Retinal pigment epithelial cell (primary cell): ENCODE data around the gene DDX55.
"Not testable (repeated sequence)": the region's sequence is repeated elsewhere in the genome, so short reads cannot be mapped to it uniquely, and the experiment has no call there.

Source experiments
- DNase-seq: peaks from one replicate; pipeline ENCODE4 v3.0.0-alpha.2; 2010; ENCODE audit warnings: low read depth
- H3K4me3 ChIP-seq: 2 replicates; pipeline ENCODE4 v1.5.1; 2011; ENCODE audit warnings: mild to moderate bottlenecking, low read length, control low read depth, moderate library complexity
- TF ChIP-seq, protein P1 (sequence below): conservative IDR thresholded peaks from 2 replicates; pipeline ENCODE4 v1.5.1; 2011; ENCODE audit warnings: low read depth, low read length, control low read depth, inconsistent platforms

DDX55 gene, protein sequence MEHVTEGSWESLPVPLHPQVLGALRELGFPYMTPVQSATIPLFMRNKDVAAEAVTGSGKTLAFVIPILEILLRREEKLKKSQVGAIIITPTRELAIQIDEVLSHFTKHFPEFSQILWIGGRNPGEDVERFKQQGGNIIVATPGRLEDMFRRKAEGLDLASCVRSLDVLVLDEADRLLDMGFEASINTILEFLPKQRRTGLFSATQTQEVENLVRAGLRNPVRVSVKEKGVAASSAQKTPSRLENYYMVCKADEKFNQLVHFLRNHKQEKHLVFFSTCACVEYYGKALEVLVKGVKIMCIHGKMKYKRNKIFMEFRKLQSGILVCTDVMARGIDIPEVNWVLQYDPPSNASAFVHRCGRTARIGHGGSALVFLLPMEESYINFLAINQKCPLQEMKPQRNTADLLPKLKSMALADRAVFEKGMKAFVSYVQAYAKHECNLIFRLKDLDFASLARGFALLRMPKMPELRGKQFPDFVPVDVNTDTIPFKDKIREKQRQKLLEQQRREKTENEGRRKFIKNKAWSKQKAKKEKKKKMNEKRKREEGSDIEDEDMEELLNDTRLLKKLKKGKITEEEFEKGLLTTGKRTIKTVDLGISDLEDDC

DNA sequence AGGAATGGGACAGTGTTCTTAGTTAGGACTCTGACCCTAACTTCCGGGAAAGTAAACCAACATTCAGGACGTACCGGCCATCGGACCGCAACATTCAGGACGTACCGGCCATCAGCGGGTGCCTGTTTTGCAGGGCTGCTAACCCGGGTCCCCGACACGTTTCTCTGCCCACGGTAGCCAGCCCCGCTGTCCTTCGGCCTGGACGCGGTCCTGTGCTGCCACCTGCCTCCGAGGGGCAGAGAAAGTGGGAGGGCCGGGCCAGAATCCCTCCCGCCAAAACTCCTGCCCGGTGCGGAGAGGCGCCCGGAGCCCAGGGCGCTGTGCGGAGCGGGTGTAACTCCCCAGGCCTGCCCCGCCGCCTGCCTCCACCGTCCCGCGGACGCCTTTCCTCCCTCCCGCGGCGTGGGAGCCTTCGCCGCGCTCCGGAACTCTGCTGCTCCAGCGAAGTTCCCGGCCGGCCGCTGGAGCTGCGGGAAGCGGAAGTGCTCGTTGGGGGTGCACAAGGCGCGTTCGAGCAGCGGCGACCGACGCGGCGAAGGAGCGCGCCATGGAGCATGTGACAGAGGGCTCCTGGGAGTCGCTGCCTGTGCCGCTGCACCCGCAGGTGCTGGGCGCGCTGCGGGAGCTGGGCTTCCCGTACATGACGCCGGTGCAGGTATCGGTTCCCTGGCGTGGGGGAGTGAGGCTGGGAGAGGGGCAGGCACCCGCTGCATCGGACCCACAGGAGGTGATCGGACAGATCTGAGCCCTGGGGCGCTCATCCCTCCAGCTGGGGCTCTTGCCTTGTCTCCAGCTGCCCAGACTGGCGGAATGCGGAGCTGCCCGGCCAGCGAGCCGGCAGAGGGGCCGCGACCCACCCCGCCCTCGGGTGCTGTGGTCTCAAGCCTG is at the start of gene DDX55:
DDX55 (plus strand) TSS at position 498 of the 888 bp plus-strand sequence; CDS start at position 548, 50 bp downstream.
- TF ChIP-seq, protein P1, sequence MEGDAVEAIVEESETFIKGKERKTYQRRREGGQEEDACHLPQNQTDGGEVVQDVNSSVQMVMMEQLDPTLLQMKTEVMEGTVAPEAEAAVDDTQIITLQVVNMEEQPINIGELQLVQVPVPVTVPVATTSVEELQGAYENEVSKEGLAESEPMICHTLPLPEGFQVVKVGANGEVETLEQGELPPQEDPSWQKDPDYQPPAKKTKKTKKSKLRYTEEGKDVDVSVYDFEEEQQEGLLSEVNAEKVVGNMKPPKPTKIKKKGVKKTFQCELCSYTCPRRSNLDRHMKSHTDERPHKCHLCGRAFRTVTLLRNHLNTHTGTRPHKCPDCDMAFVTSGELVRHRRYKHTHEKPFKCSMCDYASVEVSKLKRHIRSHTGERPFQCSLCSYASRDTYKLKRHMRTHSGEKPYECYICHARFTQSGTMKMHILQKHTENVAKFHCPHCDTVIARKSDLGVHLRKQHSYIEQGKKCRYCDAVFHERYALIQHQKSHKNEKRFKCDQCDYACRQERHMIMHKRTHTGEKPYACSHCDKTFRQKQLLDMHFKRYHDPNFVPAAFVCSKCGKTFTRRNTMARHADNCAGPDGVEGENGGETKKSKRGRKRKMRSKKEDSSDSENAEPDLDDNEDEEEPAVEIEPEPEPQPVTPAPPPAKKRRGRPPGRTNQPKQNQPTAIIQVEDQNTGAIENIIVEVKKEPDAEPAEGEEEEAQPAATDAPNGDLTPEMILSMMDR, result peak; percentile 49
- peak within 1 kb of the TSS; percentile 96 for H3K4me3 ChIP-seq
- DNase-seq, result peak; percentile 50

DNA sequence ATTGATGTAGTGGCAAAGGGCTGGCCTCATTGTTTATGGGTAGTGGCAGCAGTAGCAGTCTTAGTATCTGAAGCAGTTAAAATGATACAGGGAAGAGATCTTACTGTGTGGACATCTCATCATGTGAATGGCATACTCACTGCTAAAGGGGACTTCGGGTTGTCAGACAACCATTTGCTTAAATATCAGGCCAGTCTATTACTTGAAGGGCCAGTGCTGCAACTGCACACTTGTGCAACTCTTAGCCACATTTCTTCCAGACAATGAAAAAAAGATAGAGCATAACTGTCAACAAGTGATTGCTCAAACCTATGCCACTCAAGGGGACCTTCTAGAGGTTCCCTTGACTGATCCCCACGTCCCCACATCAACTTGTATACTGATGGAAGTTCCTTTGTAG is 47.8 kb upstream of the DDX55 start:
- not testable (repeated sequence) for DNase-seq, H3K4me3 ChIP-seq

DNA sequence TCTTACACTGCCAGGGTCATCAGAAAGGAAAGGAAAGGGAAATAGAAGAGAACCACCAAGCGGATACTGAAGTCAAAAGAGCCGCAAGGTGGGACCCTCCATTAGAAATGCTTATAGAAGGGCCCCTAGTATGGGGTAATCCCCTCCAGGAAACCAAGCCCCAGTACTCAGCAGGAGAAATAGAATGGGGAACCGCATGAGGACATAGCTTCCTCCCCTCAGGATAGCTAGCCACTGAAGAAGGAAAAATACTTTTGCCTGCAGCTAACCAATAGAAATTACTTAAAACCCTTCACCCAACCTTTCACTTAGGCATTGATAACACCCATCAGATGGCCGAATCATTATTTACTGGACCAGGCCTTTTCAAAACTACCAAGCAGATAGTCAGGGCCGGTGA is 47.1 kb upstream of the DDX55 start:
- not testable (repeated sequence) for H3K4me3 ChIP-seq, DNase-seq

DNA sequence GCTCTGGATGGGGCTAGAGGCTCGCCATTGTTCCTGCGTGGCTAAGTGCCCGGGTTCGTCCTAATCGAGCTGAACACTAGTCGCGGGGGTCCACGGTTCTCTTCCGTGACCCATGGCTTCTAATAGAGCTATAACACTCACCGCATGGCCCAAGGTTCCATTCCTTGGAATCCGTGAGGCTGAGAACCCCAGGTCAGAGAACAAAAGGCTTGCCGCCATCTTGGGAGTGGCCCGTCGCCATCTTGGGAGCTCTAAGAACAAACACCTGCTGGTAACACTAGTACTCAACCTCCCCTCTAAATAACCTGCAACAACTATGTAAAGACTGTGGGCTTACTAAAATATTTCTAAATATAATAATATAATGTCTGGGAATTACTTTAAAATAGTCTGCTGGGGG is 43.4 kb upstream of the DDX55 start:
- DNase-seq, H3K4me3 ChIP-seq: not testable (repeated sequence)

DNA sequence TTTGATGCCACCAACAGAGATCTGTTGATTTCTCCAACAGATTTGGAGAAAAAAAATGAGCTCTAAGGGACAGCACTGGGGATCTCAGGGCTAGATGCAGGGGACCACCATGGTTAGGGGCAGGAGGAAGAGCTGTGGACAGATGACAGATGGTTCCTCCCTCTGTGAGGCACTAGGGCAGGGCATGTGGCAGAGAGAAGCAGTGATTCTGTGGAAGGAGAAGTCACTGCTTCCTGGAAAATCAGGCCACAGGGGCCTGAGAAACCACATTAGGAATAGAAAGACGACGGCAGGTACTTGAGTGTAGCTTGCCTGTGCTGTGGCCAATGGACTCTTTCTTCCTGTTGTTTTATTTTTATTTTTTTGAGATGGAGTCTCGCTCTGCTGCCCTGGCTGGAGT is 42.4 kb upstream of the DDX55 start:
- no peak overlapping the region for H3K4me3 ChIP-seq
- TF ChIP-seq, protein P1, result no peak
- no peak for DNase-seq

DNA sequence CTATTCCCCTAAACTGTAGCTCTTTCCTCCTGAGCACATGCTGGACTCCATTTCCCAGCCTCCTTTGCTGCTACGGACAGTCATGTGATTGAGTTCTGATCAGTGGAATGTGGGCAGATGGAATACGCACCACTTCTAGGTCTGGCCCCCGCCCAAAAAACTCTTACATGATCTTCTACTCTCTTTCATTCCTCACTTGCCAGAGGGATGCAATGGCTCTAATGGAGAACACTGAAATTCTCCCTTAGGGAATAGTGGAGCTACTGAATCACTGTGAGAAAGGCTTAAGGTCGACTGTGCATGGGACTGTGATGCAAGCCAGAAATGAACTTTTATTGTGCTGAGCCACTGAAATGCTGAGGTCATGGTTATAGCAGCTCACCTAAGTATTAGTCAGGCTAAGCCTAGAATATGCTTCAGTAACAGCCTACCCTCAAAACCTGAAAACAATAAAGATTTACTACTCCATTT is 30.5 kb upstream of the DDX55 start:
- DNase-seq, result no peak
- TF ChIP-seq, protein P1, result no peak

DNA sequence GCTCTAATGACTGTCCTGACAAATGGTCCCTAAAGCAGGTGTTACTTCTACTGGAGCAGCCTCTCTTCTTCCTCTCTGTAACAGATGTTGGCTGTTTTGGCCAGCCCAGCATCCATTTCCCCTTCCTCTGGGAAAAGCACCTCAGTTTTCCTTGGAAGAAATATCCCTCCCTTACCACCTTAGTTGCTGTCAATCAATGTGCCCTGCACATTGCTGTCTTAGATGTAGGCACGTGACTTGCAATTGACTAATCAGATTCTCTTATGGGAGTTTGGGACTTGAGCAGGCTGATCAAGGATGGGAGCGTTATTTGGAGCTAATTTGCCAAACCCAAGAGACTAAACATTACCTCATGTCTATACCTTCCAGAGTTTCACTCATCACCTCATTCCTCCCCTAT is 29.5 kb upstream of the DDX55 start:
- DNase-seq, result no peak
- no peak overlapping the region for H3K4me3 ChIP-seq
- TF ChIP-seq, protein P1, result no peak

More for the DNA sequence above, 30.5 kb upstream of the DDX55 start:
- no peak overlapping the region for H3K4me3 ChIP-seq

DNA sequence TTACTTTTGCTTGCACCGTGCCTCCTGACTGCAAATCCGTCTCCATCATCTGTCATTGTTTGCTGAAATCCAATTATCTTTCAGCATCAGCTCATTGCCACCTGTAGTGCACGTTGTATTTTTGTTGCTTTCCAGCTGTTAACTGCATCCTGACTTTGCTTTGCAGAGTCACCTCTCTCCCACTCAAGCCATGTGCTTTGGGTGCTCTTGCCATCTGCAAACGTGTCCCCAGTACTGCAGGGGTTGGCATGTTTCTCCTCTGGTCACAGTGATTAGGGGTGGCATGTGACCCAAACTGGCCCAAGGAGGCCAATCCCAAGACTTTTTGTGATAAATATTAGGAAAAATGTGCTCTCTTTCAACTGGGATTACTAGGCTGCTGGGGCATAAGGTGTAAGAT is 28.0 kb upstream of the DDX55 start:
- DNase-seq, result no peak
- TF ChIP-seq, protein P1, result no peak
- H3K4me3 ChIP-seq, result no peak overlapping the region
